MM.1S (cell line): ENCODE measurements around the gene NKAP.

Experiments used
- EZH2 ChIP-seq: fragments of 300-600 bp; sonication (generic); optimal IDR thresholded peaks from 2 replicates; pipeline ENCODE3; 2017; ENCODE audit warnings: low read depth, mild to moderate bottlenecking, antibody characterized with exemption, low read length, mixed read lengths
- TF ChIP-seq, protein P1 (sequence below): fragments of 300-600 bp; sonication (generic); IDR thresholded peaks from 2 replicates; pipeline ENCODE4 v1.5.1; 2016; ENCODE audit warnings: antibody characterized with exemption, low read length, mixed read lengths

DNA sequence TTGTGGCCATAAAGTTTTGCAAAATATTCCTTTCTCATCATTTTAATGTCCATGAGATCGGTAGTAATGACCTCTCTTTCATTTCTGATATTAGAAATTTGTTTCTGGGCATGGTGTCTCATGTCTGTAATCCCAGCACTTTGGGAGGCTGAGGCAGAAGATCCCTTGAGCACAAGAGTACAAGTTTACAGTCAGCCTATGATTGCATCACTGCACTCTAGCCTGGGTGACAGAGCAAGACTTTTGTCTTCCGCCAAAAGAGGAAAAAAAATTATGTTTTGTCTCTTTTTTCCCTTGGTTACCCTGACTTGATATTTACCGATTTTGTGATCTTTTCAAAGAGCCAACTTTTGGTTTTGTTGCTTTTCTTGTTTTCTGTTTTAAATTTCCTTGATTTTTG lies 10.8 kb upstream of the NKAP start:
- no peak for TF ChIP-seq EZH2
- TF ChIP-seq, protein P1, sequence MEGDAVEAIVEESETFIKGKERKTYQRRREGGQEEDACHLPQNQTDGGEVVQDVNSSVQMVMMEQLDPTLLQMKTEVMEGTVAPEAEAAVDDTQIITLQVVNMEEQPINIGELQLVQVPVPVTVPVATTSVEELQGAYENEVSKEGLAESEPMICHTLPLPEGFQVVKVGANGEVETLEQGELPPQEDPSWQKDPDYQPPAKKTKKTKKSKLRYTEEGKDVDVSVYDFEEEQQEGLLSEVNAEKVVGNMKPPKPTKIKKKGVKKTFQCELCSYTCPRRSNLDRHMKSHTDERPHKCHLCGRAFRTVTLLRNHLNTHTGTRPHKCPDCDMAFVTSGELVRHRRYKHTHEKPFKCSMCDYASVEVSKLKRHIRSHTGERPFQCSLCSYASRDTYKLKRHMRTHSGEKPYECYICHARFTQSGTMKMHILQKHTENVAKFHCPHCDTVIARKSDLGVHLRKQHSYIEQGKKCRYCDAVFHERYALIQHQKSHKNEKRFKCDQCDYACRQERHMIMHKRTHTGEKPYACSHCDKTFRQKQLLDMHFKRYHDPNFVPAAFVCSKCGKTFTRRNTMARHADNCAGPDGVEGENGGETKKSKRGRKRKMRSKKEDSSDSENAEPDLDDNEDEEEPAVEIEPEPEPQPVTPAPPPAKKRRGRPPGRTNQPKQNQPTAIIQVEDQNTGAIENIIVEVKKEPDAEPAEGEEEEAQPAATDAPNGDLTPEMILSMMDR, result no peak
